Urinary bladder (tissue), 4 donors: ENCODE measurements around the gene GIGYF2. TPM values are rescaled to one million over a fixed set of nuclear protein-coding genes. Genes with fewer than 3 reads are reported as not detected.
"Not testable (repeated sequence)": the region's sequence is repeated elsewhere in the genome, so short reads cannot be mapped to it uniquely, and the experiment has no call there.

Source experiments
- DNase-seq: peaks from one replicate; pipeline ENCODE4 v3.0.0-alpha.2; 2015; ENCODE audit errors: extremely low spot score
- H3K27ac ChIP-seq: one replicate; pipeline ENCODE4 v1.5.1; 2013; ENCODE audit warnings: low read depth, mild to moderate bottlenecking, moderate library complexity
- H3K36me3 ChIP-seq: one replicate; pipeline ENCODE4 v1.6.1; 2013; ENCODE audit warnings: mild to moderate bottlenecking, moderate library complexity; ENCODE audit not compliant: insufficient read depth
- H3K4me1 ChIP-seq: one replicate; pipeline ENCODE4 v1.6.1; 2013; ENCODE audit warnings: mild to moderate bottlenecking, moderate library complexity; ENCODE audit not compliant: insufficient read depth
- H3K4me3 ChIP-seq: one replicate; pipeline ENCODE4 v1.5.1; 2013; ENCODE audit warnings: low read depth, low read length
- WGBS: extraction: QIAGEN DNeasy Blood & Tissue Kit; methylation state at CpG from one replicate; pipeline ENCODE4 v1.1.7; 2013; 5-methylcytosine and 5-hydroxymethylcytosine counted together
- polyA plus RNA-seq: library from polyadenylated mRNA; stranded (reverse); fragments of 200-250 nt; gene quantifications from one replicate; pipeline ENCODE4 v1.2.3, GENCODE V29; 2013
- small RNA-seq: library from RNA; depleted of rRNA; stranded (forward); fragments of <200 nt; gene quantifications from one replicate; pipeline ENCODE3, GENCODE V24; 2014
- total RNA-seq: library from RNA; depleted of rRNA; stranded (reverse); fragments of >200 nt; gene quantifications from one replicate; pipeline ENCODE4 v1.2.3, GENCODE V29; 2014
- donor health status: healthy with polysubstance abuse.
- donor health status: healthy.

The GIGYF2 gene
- total and polyA plus RNA-seq, 2 donors, result 29.3 to 121 TPM

DNA sequence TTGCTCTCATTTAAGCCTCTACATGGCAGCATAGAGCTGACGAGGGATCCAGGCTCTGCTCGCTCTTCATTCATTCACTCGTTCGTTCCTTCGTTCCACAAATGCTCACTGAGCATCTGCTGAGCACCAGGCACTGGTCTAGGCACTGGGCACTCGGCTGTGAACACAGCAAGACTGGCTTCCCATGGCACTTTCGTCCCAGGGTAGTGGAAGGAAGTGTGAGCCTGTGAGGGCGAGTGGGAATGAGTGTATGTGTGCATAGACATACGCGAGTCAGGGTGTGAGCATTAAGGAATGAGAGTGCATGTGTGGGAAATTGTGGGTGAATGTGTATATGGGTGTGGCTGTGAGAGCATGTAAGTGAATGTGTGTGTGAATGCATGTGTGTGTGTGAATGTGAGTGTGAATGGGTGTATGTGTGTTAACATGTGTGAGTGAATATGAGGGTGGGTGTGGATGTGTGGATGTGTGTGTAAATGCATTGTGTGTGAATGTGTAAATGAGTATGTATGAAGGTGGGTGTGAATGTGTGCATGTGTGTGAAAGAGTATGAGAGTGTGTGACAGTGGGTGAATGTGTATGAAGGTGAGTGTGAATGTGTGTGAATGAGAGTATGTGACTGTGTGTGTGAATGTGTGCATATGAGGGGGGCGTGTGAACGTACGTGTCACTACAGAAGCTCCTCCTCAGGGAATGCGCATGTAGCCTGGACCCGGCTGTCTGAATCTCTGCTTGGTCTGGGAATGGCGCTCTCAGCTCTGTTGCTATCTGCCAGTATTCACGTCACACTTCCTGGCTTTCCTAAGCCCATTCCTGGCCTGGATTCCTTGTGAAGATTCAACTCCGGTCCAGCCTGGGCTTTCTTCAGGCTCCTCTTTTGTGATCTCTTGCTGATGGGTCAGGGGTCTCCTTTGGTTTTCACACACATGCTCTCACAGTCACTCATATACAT lies 201.7 kb downstream of the GIGYF2 start:
- Histone ChIP-seq H3K27ac (no peak overlapping the region), H3K4me3 (no peak overlapping the region), H3K4me1 (no peaks in the 10 kb centered on the region), H3K36me3 (no peaks in the 10 kb centered on the region)
- DNase-seq, result no peak
- 63% methylated on average over 18 of the region's 18 CpGs for WGBS

DNA sequence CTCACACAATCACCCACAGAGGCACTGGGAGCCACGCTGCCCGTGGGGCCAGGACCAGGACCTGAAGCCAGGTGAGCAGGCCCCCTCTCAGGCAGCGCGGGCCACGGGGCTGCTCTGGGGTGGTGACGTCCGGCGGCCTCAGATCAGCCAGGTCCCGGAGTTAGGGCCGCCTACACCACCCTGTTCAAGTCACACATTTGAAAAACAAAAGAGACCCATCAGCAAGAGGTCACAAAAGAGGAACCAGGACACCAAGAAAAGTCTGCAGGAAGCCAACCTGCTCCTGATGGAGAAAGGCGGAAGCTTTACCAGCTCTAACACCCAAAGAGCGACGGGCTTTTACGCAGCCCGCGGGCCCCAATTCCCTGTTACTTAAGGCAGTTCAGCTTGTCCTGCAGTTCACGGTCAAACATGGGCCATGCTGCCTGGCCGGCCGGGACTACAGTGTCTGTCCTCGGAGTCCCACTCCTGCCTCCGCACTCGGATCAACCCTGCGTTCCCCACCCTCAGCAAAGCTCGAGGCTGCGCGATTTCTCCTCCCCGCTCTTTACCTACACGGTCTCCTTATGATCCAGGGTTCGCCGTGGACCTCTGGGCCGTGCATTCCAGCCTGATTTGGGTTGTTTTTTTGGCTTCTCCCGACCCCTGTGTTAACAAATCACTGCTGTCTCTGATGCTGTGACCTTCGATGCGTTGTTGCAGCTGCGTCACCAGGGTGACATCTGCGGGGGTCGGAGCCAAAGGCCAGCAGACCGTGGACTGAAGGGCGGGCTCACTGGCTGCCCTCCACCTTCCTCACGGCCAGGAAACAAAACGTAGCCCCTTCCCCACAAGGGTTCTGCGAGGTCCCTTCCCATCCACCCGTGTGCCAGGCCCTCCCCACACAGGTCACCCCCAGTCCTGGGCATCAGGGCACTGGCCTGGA lies 203.9 kb downstream of the GIGYF2 start:
- Histone ChIP-seq H3K4me1 (no peaks in the 10 kb centered on the region), H3K27ac (no peak overlapping the region), H3K4me3 (no peak overlapping the region), H3K36me3 (no peaks in the 10 kb centered on the region)
- WGBS, result 69% methylated on average over 43 of the region's 43 CpGs
- no peak for DNase-seq

DNA sequence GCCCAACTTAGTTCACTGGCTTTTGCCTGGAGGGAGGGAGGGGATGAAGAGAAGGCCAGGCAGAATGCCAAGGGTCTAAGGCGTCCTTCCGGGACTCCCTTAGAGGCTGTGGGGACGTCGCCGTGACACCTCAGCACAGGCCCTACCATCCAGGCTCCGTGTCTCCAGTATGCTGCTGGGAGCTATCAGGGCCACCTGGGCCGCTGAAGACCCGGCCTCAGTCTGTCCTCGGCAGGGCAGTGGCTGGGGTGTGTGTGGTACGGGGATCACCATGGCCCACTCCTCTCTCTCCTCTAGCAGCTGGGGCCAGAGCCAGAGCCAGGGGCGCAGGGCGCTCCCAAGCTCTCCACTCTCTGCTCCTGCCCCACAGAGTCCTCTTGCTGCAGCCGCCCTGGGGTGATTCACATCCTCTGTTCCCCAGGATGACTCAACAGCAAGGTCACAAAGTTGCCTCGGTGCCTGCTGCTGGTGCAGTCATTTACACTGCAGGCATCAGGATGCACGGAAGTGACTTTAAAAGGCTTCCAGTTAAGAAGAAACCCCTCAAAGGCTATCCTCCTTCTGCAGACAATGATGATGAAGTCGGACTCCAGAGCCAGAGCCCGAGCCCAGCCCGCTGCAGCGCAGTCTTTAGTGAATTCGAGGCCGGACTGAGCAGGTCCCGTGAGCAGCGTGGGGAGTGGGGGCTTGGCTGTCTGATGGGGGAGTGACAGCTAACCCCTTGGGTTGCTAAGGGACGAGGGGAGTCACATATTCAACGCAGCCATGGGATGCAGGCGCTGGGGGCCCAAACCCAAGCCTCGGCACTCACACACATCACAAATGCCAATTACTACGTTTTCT lies 204.8 kb downstream of the GIGYF2 start:
- Histone ChIP-seq H3K4me1 (no peaks in the 10 kb centered on the region), H3K27ac (no peak overlapping the region), H3K4me3 (no peak overlapping the region), H3K36me3 (no peaks in the 10 kb centered on the region)
- 74% methylated on average over 28 of the region's 28 CpGs for WGBS
- DNase-seq, result no peak

DNA sequence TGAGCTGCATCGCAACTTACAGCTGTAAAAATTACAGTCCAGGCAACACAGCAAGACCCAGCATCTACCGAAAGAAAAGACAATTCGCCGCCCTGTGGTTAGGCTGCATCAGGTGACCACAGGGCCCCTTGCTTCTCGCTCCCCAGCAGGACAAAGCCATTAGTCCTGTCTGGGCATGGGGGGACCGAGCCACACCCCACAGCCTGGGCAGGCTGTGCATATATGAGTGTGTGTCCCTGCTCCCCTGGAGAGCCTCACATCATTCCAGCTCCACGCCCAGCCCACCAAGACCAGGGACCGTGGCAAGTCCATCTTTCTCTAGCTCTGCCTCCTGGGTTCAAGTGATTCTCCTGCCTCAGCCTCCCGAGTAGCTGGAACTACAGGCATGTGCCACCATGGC lies 206.9 kb downstream of the GIGYF2 start:
- no peaks in the 10 kb centered on the region for H3K36me3 ChIP-seq
- H3K4me1 ChIP-seq, result no peaks in the 10 kb centered on the region
- DNase-seq, result no peak
- 80% methylated on average over 9 of the region's 9 CpGs for WGBS
- no peak overlapping the region for H3K4me3 ChIP-seq
- H3K27ac ChIP-seq, result no peak overlapping the region

DNA sequence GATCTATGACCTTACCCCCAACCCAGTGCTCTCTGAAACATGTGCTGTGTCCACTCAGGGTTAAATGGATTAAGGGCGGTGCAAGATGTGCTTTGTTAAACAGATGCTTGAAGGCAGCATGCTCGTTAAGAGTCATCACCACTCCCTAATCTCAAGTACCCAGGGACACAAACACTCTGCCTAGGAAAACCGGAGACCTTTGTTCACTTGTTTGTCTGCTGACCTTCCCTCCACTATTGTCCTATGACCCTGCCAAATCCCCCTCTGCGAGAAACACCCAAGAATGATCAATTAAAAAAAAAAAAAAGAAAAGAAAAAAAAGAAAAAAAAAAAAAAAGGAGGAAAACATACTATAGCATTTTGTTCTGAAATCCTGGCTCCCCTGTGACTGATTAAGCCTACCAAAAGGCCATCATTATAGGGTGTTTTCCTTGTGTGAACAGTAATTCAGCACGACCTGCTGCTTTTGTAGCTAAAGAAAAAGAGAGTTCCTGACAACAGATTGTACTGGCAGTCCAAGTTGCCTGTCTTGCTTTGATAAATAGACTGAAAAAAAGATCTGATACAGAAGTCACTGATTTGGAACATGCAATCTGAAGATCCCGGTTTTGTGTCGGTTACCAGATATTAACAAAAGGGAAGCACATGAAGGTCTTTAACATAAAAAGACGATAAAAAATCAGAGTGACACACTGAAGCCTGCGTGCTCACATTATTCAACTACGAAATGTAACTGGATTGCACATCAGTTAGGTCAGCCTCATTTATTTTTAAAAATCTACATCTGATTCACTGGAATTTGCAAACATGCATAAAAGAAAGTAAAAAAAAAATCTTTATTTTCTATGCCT lies 210.0 kb downstream of the GIGYF2 start:
- H3K36me3 ChIP-seq, H3K4me1 ChIP-seq, H3K27ac ChIP-seq, DNase-seq, H3K4me3 ChIP-seq: not testable (repeated sequence)
- WGBS, result 63% methylated on average over 10 of the region's 10 CpGs

DNA sequence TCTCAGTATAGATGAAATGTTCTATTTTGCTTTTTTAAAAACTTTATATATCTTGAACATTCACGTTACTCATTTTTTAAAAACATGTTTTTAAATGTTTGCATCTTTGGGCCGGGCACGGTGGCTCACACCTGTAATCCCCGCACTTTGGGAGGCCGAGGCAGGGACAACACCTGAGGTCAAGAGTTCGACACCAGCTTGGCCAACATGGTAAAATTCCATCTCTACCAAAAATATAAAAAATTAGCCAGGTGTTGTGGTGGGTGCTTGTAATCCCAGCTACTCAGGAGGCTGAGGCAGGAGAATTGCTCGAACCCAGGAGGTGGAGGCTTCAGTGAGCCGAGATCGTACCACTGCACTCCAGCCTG lies 210.6 kb downstream of the GIGYF2 start:
- H3K4me1 ChIP-seq, DNase-seq, H3K36me3 ChIP-seq, H3K27ac ChIP-seq, H3K4me3 ChIP-seq: not testable (repeated sequence)
- WGBS, result 91% methylated on average over 9 of the region's 9 CpGs

DNA sequence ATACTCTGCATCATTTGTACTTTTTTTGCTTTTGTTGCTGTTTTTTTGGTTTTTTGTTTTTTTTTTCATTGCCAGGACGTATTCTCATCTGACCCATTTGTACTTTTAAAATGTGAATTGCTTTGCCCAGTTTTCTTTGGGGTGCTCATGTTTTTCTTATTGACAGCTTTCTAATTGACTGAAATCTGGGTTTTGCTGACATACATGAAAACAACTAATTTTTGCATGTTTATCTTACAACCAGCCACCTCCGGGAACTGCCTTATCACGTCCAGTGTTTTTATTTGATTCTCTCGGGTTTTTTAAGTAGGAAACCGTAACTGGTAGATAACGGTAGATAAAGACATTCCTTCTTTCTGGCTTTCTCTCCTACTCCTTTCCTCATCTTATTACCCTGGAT lies 211.6 kb downstream of the GIGYF2 start:
- H3K4me1 ChIP-seq, result no peaks in the 10 kb centered on the region
- H3K4me3 ChIP-seq, result no peak overlapping the region
- H3K27ac ChIP-seq, result no peak overlapping the region
- DNase-seq, result no peak
- H3K36me3 ChIP-seq, result no peaks in the 10 kb centered on the region
- 37% methylated on average over 6 of the region's 6 CpGs for WGBS

Small RNA genes lying within 50 kb of the gene (small RNA-seq; reads per million reads assigned to genes)
- not detected for gene RF00019
- 1.5 reads per million, percentile 82 among the genes with 10 or more reads in this experiment for gene RN7SL359P
- gene RNU6-107P, result not detected

Other genes with a start within 250 kb of the GIGYF2 start
- not detected for gene ALPI, start 241.2 kb upstream of the GIGYF2 start, total RNA-seq
- not detected for gene ALPI, start 241.2 kb upstream of the GIGYF2 start, polyA plus RNA-seq
- gene ECEL1, start 209.5 kb upstream of the GIGYF2 start, total RNA-seq, result 0.21 TPM
- gene ECEL1, start 209.5 kb upstream of the GIGYF2 start, polyA plus RNA-seq, result 0.95 TPM
- gene PRSS56, start 176.9 kb upstream of the GIGYF2 start, total RNA-seq, result not detected
- gene PRSS56, start 176.9 kb upstream of the GIGYF2 start, polyA plus RNA-seq, result not detected
- 1.3 TPM for gene CHRND, start 171.2 kb upstream of the GIGYF2 start, total RNA-seq
- gene CHRND, start 171.2 kb upstream of the GIGYF2 start, polyA plus RNA-seq, result not detected
- 3.5 TPM for gene CHRNG, start 157.6 kb upstream of the GIGYF2 start, total RNA-seq
- gene CHRNG, start 157.6 kb upstream of the GIGYF2 start, polyA plus RNA-seq, result not detected
- 4.9 TPM for gene TIGD1, start 146.8 kb upstream of the GIGYF2 start, total RNA-seq
- gene TIGD1, start 146.8 kb upstream of the GIGYF2 start, polyA plus RNA-seq, result 4.5 TPM
- gene EIF4E2, start 146.6 kb upstream of the GIGYF2 start, total RNA-seq, result 63.3 TPM
- 63.2 TPM for gene EIF4E2, start 146.6 kb upstream of the GIGYF2 start, polyA plus RNA-seq
- 1.4 TPM for gene EFHD1, start 63.7 kb upstream of the GIGYF2 start, total RNA-seq
- gene EFHD1, start 63.7 kb upstream of the GIGYF2 start, polyA plus RNA-seq, result 22.1 TPM
- 0.63 TPM for gene KCNJ13, start 79.2 kb downstream of the GIGYF2 start, total RNA-seq
- not detected for gene KCNJ13, start 79.2 kb downstream of the GIGYF2 start, polyA plus RNA-seq
- 0.48 TPM for gene SNORC, start 172.9 kb downstream of the GIGYF2 start, total RNA-seq
- gene SNORC, start 172.9 kb downstream of the GIGYF2 start, polyA plus RNA-seq, result 0.98 TPM